ENCODE results near the gene CPA5. TPM values are rescaled to one million over a fixed set of nuclear protein-coding genes. Genes with fewer than 3 reads are reported as not detected.

The CPA5 gene
- total and polyA plus RNA-seq, 2 experiments from 2014 or later = 0.98 TPM; not detected in 1

- Histone ChIP-seq H3K27ac (no peak overlapping the region), H3K27me3 (no peaks in the 10 kb centered on the region), H3K4me1 (ENCODE audit: low read depth) (no peaks in the 10 kb centered on the region), H3K36me3 (no peaks in the 10 kb centered on the region), H3K9me3 (ENCODE audit: low read depth) (no peaks in the 10 kb centered on the region), H3K4me3 (no peak overlapping the region)
- no peak for DNase-seq (ENCODE audit: low read depth in 1 of 2, low spot score in 1 of 2)
- no peak for TF ChIP-seq CTCF (IDR thresholded peaks at IDR 0.05; ENCODE audit: low read depth, low read length)
Measured at GRCh38 chr7:130337410-130337971, 7.1 kb upstream of the CPA5 start.

- H3K9me3 ChIP-seq (ENCODE audit: low read depth) = no peaks in the 10 kb centered on the region
- DNase-seq (ENCODE audit: low read depth in 1 of 2, low spot score in 1 of 2) = no peak
- H3K27me3 ChIP-seq = no peaks in the 10 kb centered on the region
- no peak for TF ChIP-seq CTCF (IDR thresholded peaks at IDR 0.05; ENCODE audit: low read depth, low read length)
- no peak overlapping the region for H3K27ac ChIP-seq
- no peak overlapping the region for H3K4me3 ChIP-seq
- H3K36me3 ChIP-seq = no peaks in the 10 kb centered on the region
- H3K4me1 ChIP-seq (ENCODE audit: low read depth) = no peaks in the 10 kb centered on the region
Measured at GRCh38 chr7:130338233-130338632, 6.4 kb upstream of the CPA5 start.

GRCh38 chr7:130341882-130342281, 2.7 kb upstream of the CPA5 start:
- H3K4me3 ChIP-seq = no peak overlapping the region
- no peak overlapping the region for H3K27ac ChIP-seq
- TF ChIP-seq CTCF (IDR thresholded peaks at IDR 0.05; ENCODE audit: low read depth, low read length) = no peak
- DNase-seq (ENCODE audit: low read depth in 1 of 2, low spot score in 1 of 2) = no peak
- H3K36me3 ChIP-seq = no peaks in the 10 kb centered on the region
- no peaks in the 10 kb centered on the region for H3K9me3 ChIP-seq (ENCODE audit: low read depth)
- H3K27me3 ChIP-seq = no peaks in the 10 kb centered on the region
- peaks cover 8% of the 10 kb centered on the region for H3K4me1 ChIP-seq (ENCODE audit: low read depth)

GRCh38 chr7:130342701-130343380, 1.8 kb upstream of the CPA5 start:
- peaks cover 8% of the 10 kb centered on the region for H3K4me1 ChIP-seq (ENCODE audit: low read depth)
- H3K27ac ChIP-seq = no peak overlapping the region
- H3K4me3 ChIP-seq = no peak overlapping the region
- H3K9me3 ChIP-seq (ENCODE audit: low read depth) = no peaks in the 10 kb centered on the region
- DNase-seq (ENCODE audit: low read depth in 1 of 2, low spot score in 1 of 2) = no peak
- TF ChIP-seq CTCF (IDR thresholded peaks at IDR 0.05; ENCODE audit: low read depth, low read length) = no peak
- H3K36me3 ChIP-seq = no peaks in the 10 kb centered on the region
- no peaks in the 10 kb centered on the region for H3K27me3 ChIP-seq

GRCh38 chr7:130345136-130345535, 520 bp downstream of the CPA5 start:
- no peak for DNase-seq (ENCODE audit: low read depth in 1 of 2, low spot score in 1 of 2)
- Histone ChIP-seq H3K9me3 (ENCODE audit: low read depth) (no peaks in the 10 kb centered on the region), H3K4me3 (no peak overlapping the region), H3K27me3 (no peaks in the 10 kb centered on the region), H3K27ac (no peak overlapping the region), H3K4me1 (ENCODE audit: low read depth) (peaks cover 8% of the 10 kb centered on the region), H3K36me3 (no peaks in the 10 kb centered on the region)
- TF ChIP-seq CTCF (IDR thresholded peaks at IDR 0.05; ENCODE audit: low read depth, low read length) = no peak

Data from cardiac muscle cell (in vitro differentiated cells and primary cell).